HG02623 (cell line): ENCODE data around the gene OASL.

ENCODE experiments used
- ATAC-seq: cut with Tn5 transposase; IDR thresholded peaks from one replicate; pipeline ENCODE4 v1.9.1; 2021; ENCODE audit warnings: moderate library complexity; ENCODE audit not compliant: unreplicated experiment

OASL gene

DNA sequence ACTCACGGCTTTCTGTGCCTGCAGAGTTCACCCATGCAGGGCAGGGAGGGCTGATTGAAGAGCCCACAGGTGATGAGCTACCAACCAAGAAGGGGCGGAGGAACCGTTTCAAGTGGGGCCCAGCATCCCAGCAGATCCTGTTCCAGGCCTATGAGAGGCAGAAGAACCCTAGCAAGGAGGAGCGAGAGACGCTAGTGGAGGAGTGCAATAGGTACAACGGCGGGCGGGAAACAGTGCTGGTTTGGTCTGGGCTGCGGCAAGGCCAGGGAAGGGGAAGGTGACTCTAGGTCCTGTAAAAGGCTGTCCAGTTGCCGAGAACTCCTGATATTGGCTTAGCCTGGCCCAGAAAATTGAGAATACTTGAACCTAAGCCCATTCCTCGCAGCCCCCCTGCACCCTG lies 45.5 kb downstream of the OASL start:
- ATAC-seq, result no peak

DNA sequence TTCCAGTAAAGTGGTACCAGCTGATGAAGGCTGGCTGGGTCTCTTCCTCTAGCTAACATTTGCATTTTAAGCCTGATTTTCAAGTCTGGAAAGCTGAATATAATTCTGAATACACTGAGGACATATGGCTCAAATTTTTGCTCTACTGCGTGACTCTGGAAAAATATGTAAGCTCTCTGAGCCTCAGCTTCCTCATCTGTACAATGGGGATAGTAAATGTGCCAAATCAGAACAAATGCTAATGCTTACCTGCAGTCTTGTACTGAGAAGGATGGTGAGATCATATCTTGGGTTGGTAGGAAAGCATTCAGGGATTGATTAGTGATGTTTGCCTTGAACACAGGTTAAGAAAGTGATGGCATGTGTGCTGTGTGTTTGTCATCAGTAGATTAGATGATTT lies 46.1 kb downstream of the OASL start:
- no peak for ATAC-seq

DNA sequence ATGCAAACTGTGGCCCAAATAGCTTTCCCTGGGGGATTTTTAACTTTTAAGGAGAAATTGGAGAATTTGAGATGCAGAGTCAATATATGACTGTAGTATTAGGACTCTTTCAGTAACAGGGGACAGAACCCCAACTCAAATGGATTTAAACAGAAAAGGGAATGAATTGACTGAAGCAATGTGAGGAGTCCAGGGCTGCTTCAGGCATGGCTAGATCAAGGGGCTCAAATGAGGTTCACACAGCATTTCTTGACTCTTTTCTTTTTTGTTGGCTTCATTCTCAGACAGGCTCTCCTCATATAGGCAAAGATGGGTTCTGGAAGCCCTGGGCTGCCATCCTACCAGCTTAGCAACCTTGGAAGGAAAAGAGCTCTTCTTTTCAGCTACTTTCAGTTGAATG lies 47.1 kb downstream of the OASL start:
- ATAC-seq, result no peak

DNA sequence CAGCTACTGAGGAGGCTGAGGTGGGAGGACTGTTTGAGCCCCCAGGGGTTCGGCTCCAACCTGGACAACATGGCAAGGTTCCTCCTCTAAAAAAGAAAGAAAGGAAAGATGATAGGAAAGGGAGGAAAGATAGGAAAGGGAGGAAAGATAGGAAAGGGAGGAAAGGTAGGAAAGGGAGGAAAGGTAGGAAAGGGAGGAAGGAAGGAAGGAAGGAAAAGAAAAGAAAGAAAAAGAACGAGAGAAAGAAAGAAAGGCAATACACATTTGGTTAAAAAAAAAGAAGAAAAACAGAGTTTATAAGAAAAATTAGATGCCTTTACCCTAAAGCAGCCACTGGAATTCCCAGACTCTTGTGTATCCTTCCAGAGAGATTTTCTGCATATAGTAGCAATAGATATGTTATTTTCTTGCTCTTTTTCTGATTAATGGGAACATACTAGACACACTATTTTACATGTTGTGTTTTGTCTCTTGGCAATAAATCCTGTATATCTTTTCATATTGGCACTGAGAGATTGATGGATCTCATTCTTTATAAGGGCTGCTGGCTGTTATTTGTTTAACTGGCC lies 48.5 kb downstream of the OASL start:
- ATAC-seq, result no peak

DNA sequence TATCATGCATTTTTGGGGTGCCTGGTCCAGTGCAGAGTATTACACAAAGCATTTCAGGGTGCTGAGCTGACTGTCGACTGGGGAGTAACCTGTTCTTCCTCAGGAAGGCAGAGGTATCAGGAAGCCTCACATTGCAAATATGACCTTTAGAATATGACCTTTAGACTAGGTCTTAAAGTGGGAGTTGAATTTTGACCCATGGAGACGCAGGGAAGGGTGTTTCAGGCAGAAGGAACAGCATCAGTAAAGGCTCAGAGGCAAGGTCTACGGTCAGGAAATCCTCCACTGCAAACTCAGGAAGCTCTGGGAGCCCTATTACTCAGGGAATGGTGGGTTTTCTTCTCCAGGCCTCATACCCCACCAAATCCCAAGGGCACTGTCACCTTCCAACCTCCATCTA lies 49.4 kb downstream of the OASL start:
- ATAC-seq, result no peak

DNA sequence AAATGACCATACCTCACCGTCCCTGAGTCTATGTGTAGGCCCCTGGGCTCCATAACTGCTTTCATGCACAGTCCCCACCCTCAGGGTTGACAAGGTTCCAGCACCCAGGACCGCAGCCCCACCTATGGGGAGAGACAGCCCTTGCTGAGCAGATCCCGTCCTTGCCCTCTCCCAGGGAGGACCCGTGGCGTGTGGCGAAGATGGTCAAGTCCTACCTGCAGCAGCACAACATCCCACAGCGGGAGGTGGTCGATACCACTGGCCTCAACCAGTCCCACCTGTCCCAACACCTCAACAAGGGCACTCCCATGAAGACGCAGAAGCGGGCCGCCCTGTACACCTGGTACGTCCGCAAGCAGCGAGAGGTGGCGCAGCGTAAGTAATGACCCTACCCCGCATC lies 50.4 kb downstream of the OASL start:
- ATAC-seq, result no peak

DNA sequence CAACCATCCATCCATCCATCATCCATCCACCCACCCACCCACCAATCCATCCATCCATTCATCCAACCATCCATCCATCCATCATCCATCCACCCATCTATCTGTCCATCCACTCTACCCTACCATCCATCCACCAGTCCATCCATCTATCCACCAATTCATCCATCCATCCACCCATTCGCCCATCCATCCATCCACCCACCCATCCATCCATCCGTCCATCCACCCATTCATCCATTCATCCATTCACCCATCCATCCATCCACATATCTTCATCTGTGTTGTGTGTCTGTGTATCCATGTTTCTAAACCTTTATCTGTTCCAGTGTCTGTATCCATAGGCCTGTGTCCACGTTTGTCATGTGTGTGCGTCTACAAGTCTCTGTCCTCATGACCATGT lies 50.8 kb downstream of the OASL start:
- no peak for ATAC-seq

DNA sequence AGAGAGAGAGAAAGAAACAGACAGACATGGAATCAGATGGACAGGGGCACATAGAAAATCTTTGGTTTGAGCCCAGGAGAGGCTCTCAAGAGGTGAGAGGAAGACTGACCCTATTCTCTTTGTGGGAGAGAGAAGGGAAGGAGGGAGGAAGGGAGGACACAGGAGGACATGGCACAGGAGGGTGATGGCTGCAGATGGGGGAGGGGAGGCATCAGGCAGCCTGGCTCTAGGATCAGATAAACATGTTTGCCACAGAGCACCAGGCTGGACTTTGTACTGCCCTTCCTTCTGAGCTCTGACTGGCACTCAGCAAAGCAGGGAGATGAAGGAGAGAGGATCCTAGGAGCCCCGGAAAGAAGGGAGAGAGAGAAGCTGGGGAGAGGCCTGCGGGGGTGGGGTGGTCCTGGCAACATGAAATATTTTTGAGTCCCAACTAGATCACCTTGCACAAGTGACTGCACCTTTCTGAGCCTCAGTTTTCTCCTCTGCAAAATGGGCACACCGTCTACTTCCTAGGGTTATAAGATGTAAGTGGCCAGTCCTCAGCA lies 54.6 kb downstream of the OASL start:
- no peak for ATAC-seq

DNA sequence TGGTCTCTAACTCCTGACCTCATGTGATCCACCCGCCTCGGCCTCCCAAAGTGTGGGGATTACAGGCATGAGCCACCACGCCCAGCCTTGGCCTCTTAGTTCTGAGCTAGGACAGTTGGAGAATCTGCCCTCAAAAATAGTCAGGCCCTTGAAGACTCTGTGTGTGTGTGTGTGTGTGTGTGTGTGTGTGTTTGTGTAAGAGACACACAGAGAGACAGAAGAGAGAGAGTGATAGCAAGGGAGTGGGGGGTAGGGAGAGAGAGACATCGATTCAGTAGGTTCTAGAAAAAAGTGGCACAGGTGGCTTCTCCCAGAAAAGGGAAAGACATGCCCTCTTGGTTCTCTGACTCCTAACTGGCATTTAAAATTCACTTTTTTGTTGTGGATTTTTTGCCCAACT lies 55.3 kb downstream of the OASL start:
- no peak for ATAC-seq

DNA sequence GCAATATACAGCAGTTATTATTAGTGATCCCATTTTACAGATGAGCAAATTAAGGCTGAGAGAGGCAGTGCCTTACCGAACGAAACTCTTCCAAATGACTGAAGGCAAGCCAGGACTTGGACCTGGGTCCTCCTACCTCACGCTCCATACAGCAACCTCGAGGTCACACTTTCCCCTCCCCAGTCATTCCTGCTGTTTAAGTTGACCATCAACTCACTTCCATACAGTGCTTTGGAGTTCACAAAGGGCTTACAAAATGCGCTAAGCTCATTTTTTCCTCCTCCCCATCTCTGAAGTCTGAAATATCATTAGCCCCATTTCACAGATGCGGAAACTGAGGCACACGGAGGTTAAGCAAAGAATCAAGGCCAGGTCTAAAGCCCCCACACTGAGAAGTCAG lies 56.4 kb downstream of the OASL start:
- no peak for ATAC-seq

DNA sequence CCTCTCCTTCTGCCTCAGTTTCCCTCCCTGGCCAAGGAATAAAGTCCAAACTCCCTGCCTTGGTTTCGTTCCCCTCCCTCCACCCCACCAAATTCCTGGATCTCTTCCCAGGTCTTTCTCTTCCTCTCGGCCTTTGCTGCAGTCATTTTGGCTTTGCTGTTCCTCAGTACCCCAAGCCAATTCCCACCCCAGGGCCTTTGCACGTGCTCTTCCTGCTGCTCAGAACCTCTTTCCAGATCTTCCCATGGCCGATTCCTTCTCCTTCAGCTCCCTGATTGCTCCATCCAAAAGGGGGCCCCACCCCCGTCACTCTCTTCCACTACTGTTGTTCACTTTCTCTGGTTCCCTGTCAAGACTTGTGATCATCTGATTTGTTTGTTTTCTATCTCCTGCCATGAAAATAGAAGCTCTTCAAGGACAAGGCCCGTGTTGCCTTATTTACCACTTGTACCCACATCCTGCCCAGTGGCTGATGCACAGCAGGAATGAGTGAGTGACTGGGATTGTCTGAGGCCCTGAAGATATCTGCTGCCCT lies 57.6 kb downstream of the OASL start:
- ATAC-seq, result no peak

DNA sequence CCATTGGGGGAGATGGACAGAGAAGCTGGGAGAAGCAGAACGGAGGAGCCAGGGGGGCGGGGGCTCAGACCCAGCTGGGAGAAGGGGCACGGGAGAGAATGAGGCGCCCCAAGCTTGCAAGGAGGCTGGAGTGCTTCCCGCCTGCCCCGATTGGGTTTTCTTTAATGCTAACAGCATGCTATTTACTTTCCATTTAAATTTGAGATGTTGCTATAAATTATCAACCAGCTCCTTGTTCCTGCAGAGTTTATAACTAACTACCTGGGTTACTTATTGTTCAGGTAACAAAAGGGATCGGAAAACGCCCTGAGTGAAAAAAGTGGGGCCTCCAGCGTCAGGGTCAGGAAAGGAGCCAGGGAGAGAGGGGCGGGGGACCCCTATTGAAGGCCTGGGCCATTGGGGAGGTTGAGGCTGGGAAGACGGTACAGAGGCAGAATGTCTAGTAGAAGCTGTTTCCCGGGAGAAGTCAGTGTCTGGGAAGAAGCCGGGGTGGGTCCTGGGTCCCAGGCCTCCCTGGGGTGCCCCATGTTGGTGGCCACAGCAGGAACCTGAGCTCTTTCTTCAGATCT lies 58.2 kb downstream of the OASL start:
- no peak for ATAC-seq

DNA sequence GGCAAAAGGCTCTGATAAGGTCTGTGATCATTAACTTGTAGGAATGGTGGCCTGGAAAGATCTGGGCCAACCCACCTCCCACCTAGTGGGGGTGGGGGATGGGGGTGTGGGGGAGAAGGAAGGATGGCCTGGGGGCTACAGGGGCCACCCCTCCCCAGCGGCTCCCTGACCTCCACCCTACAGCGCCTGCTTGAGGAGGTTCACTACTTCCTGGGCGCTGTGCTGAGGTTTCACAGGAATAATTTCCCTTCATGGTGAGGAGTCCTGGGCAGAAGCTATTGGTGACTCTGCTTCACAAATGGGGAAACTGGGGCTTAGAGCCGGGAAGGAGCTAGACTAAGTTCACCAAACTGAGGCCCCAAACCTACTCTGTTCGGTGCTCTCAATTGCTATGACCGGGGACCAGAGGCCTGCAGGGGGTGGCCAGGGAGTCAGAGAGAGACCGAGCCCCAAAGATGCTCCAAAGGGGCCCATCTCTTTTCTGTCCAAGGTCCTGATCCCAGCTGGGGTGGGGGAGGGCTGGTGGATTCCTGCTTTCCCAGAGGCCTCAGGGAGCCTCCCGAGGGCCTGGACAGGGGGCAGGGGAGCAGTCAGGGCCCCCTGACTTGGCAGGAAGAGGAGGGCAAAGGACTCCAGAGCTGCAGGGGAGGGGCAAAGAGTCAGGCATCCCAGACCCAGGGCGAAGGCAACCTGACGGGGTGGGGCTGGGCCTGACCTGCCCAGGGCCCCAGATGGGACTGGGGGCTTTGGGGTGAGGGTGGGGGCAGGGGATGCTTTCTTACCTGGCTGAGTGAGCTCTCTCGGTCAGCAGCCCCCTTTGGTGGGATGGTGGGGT lies 59.0 kb downstream of the OASL start:
- no peak for ATAC-seq

DNA sequence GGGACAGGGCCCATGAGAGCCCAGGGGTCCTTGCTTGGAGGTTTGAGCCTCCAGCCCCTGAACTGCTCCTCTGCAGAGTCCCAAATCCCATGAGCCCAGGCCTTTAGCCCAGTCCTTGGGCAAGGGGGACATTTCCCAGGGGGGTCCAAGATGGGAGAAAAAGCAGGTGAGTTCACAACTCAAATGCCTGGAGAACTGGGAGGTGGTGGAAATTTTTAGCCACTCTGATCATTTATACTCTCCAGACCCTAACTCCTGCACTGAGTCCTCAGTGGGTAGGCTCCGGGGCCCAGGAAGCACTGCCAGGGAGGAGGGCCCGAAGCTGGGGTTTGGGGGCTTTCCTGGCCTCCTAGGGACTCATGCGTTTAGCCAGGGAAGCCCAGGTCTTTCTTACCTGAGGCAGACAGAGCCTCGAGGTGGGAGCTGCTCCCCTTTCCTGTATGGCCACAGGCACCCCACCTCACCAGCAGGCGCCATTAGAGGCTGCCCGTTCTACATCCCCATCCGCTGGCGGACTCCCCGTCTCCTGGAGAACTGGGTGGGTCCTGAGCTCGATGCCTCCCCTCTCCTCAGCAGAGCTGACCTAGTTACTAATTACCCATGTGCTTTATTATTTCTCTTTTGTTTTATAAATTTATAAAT lies 59.7 kb downstream of the OASL start:
- ATAC-seq, result no peak

DNA sequence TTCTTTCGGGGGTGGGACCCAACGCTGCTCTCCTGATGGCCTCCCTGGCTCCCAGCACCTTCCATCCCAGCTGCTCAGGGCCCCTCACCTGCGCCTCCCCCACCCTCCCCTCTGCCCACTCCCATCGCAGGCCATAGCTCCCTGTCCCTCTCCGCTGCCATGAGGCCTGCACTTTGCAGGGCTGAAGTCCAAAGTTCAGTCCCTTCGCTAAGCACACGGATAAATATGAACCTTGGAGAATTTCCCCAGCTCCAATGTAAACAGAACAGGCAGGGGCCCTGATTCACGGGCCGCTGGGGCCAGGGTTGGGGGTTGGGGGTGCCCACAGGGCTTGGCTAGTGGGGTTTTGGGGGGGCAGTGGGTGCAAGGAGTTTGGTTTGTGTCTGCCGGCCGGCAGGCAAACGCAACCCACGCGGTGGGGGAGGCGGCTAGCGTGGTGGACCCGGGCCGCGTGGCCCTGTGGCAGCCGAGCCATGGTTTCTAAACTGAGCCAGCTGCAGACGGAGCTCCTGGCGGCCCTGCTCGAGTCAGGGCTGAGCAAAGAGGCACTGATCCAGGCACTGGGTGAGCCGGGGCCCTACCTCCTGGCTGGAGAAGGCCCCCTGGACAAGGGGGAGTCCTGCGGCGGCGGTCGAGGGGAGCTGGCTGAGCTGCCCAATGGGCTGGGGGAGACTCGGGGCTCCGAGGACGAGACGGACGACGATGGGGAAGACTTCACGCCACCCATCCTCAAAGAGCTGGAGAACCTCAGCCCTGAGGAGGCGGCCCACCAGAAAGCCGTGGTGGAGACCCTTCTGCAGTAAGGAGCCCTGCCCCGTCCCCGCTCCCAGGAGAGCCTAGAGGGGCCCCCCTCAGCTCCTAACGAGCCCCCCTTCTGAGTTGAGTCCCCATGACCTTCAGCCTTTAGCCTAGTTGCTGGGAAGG lies 60.5 kb downstream of the OASL start, which contains the start of gene HNF1A:
Gene HNF1A (plus strand): TSS at position 248 of the 924 bp plus-strand sequence. CDS start 226 bp downstream, at position 474.
- no peak for ATAC-seq

DNA sequence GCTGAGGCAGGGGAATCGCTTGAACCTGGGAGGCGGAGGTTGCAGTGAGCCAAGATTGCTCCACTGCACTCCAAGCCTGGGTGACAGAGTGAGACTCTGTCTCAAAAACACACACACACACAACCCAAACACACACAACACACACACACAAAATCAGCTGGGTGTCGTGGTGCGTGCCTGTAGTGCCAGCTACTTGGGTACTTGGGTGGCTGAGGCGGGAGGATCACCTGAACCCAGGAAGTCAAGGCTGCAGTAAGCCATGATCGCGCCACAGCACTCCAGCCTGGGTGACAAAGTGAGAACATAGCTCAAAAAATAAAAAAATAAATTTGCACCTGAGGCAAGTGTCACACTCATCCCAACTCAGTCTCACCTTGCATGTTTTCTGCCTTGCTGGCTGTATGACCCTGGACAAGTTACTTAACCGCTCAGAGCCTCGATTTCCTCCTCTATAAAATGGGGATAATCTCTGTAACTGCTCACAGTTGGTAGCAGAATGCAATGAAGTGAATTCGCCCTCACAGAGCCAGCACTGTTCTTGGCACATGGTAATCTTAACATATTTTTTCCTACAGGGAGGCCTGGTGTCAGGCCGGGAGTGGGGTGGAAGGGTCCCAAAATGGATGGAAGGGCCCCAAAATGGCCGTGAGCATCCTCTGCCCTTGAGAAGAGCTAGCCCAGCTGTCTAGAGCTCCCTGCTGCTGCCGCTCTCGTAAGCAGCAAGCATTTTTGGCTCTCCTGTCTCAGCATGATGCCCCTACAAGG lies 61.3 kb downstream of the OASL start:
- no peak for ATAC-seq

DNA sequence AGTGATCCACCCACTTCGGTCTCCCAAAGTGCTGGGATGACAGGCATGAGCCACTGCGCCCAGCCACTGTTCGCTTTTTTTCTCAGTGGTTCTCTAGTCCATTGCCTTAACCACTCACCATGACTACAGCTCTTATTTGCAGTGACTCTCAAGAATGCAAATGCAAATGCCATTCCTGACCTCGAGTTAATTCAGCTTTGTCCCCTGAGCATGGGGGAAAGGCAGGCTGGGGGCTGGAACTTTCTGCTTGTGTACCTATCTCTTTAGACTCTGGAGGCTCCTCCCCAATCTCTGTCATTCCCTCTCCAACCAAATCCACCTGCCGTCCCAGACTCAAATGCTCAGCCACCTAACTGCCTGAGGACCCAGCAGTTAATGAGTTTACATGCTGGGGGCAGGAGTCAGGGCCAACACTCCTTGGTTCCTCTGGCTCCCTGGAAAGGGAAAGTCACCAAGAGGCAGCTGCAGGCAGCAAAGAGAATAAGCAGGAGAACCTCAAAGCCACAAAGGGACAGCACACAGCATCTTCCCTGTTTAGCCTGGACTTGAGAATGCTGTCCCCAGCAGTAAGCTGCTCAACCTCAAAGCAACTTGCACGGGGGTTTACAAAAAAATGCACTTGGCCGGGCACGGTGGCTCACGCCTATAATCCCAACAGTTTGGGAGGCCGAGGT lies 66.0 kb downstream of the OASL start:
- ATAC-seq, result no peak

DNA sequence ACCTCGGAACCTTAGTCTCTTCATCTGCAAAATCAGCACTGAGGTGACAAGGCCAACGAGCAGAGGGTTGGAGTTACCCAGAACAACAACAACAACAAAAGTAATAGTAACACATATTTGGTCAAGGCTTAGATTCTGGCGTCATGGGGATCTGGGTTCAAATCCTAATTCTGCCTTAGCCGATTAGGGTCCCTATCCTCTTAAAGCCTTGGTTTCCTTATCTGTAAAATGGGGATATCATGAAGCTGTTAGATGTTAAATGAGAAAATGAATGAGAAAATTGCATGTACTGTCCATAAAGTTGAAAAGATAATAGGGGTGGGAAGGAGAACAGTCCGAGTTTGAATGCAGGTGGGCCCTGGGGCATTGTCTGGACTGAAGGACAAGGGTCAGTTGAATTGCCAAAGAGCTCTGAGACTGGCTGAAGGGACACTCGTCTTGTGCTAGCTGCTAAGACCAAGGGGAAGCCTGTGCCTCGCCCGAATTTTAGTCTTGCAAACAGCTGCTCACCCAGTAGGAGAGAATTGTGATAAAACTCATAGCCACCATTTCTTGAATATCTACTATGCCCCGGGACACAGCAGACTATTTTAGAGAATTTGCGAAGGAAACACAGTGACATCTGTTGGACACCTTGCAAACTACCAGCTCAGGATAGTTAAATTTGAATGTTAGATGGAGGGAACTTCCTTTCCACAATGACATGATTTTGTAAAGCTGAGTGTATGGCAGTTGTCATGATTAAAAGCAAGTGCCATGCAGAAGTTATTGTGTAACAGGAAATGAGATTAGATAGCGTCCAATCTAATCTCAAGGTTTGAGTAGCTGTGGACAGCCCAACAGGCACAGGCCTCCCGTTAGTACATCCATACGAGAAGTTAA lies 67.5 kb downstream of the OASL start:
- peak; percentile 57 for ATAC-seq
